ENCODE data around the gene PDE11A. TPM values are rescaled to one million over a fixed set of nuclear protein-coding genes. Genes with fewer than 3 reads are reported as not detected.

Gene PDE11A
- 0.18 TPM in 1 of 2 replicates, not detected in the other for total RNA-seq

GRCh38 chr2:178072383-178073301 is at the start of gene PDE11A:
Gene PDE11A, minus strand, starts transcription at chr2:178072777. Its CDS starts 340 bp downstream, at chr2:178072437.

GRCh38 chr2:178112202-178113152 is 39.9 kb upstream of the PDE11A start, which contains the start of gene RBM45:
Gene RBM45, plus strand, starts transcription at chr2:178112437. Its CDS starts 110 bp downstream, at chr2:178112547.

Other genes starting within 250 kb of the PDE11A start
- gene RBM45, start 39.7 kb upstream of the PDE11A start, total RNA-seq: 10.1 and 11.3 TPM in 2 replicates
- 7.4 and 7.8 TPM in 2 replicates for gene OSBPL6, start 121.7 kb upstream of the PDE11A start, total RNA-seq

Data from myometrial cell (primary cell).